Stimulated activated CD4-positive, alpha-beta T cell treated with anti-CD3 and anti-CD28 coated beads, Interleukin-2, amount 100 ng/mL, for 4 hours (primary cell): ENCODE data around the gene EIF4B.

ENCODE experiments used
- DNase-seq: peaks from one replicate; pipeline ENCODE4 v3.0.0-alpha.2; 2020; ENCODE audit warnings: low read depth

Gene EIF4B

GRCh38 chr12:53070877-53071492, 64.7 kb downstream of the EIF4B start:
- DNase-seq: no peak

DNA sequence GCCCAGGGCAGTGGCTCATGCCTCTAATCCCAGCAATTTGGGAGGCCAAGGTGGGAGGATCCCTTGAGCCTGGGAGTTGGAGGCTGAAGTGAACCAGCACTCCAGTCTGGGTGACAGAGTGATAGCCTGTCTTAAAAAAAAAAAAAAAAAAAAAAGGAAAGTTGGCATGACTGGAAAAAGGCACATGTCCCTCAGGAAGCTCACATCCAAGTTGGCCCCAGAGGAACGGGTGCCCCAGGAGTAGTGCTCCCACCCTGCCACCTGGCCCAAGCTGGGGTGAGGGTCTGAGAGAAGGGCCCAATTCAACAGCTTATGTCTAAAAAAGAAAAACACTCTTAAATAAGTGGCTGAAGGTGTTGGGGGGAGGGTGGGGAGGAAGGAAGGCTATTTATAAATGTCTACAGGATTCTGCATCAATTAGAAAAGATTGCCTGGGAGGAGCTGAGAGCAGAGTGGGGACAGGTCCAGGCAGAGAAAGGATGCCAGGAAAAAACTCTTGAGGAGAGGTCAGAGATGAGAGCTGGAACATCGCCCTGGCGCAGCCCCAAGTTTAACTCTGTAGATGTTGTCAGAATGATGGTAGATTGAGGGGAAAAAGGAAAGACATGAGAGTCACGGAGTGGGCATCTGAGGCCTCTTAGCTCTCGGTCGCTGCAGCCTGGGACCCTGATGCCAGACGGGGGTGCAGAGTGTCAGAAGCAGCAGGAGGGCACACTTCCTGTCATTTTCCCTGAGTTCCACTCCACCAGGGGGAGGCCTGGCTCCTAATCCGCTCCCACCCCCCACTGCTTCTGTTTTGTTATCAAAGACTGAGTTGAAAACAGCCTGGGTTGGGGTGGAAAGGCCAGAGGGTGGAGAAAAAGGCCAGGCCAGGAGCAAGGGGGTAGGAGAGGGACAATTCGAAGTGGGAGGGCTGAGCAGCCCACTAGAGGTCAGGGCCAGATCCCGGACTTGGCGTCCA, 65.6 kb downstream of the EIF4B start:
- DNase-seq: no peak

GRCh38 chr12:53073881-53074280, 67.6 kb downstream of the EIF4B start:
- no peak for DNase-seq

- no peak for DNase-seq
Measured at GRCh38 chr12:53074283-53074998, 68.2 kb downstream of the EIF4B start.

DNA sequence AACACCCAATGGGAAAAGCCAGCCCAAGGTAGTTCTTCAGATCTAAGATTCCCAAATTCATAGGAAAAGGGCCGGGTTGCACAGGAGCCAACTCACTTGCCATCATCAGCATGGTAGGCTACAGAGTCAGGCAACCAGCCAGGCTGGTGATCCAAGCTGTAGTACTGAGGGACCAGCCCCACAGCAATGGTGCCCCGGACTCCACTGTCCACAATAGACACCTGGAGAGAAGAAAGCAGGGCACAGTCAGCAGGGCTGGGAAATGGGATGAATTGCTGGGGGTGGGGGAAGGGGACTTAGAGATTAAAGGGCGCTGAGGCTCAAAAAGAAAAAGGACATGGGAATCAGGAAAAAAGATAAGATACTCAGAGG, 68.7 kb downstream of the EIF4B start:
- DNase-seq: no peak

DNA sequence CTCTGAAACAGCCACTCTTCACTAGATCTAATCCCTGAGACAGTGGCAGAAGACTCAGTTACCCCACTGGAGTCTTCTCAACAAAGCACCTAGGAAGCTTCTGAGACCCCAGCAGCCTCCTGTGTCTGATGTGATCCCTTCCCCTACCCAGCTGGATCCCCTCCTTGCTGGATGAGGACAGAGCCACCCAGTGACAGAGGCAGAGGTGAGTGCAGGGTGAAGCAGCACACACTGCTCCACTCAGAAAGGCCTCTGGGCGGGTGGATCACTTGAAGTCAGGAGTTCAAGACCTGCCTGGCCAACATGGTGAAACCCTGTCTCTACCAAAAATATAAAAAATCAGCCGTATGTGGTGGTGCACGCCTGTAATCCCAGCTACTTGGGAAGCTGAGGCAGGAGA, 70.2 kb downstream of the EIF4B start:
- no peak for DNase-seq

DNA sequence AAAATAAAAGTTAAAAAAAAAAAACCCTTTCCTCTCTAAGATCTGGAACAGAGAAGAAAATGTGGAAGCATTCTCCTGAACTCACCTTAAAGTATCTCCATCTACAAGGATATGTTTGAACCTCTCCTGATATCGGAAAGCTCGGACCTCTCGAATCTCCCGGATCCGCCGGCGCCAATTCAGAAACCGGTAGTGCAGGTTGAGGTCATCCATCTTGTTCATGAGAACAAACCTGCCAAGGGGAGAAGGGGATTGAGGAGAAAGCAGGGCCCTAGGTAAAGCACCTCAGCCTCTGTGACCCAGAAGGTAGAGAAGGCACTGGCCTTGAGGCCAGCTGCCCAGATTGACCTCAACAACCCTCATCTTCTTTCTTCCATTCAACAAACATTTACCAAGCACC, 70.8 kb downstream of the EIF4B start:
- no peak for DNase-seq

DNA sequence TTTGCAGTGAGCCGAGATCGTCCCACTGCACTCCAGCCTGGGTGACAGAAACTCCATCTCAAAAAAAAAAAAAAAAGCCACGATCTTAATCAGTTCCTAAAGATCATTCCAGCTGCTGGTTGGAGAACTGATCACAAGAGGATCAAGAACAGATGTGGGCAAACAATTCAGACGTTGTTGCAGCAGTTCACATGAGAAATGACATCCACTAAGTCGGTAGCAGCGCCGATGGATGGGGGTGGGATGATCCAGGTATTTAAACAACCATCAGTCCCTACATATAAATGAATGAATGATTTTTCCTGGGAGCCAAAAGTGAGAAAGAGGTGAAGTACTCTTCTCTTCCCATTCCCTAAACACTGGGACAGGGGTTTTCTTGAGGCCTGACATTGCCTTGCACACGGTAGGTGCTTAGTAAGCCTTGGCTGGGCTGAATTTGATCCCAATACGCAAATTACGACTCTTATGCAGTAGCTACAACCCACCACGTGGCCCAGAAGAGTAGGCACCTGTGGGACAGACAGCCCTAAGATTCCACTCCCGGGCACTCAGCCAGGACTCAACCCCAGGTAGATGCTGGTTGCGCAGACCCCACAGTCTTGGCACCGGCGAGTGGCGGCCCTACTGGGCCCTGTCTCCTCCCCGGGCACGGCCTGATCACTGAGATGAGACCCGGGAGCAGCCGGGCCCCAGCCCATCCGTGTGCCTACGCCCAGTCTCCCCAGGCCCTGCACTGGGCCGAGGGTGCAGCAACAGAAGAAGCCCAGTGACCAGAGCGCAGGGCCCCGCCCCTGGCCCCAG, 72.4 kb downstream of the EIF4B start:
- DNase-seq: peak; percentile 10

GRCh38 chr12:53079226-53080117, 73.2 kb downstream of the EIF4B start, which contains the start of gene SPRYD3:
Gene SPRYD3 (minus strand): TSS chr12:53079390. CDS start chr12:53079333, 57 bp downstream.
- DNase-seq: peak; percentile 94

DNA sequence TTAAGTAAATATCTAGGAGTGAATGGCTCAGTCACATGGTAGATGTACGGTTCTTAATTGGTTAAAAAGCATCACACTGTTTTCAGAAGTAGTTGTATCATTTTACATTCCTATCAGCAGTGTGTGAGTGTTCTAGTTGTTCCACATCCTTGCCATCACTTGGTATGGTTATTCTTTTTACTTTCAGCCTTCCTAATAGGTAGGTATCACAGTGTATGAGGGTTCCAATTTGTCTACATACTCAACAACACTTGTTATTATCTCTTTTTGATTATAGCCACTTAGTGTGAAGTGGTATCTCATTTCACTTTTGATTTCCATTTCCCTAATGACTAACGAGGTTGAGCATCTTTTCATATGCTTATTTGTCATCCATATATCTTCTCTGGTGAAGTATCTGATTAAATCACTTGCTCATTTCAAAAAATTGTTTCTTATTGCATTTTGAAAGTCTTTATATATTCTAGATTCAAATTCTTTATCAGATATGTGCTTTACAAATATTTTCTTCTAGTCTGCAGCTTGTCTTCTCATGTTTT, 76.5 kb downstream of the EIF4B start:
- DNase-seq: no peak

- DNase-seq: no peak
Measured at GRCh38 chr12:53086361-53086760, 80.1 kb downstream of the EIF4B start.

GRCh38 chr12:53090105-53090504, 83.8 kb downstream of the EIF4B start:
- DNase-seq: no peak

DNA sequence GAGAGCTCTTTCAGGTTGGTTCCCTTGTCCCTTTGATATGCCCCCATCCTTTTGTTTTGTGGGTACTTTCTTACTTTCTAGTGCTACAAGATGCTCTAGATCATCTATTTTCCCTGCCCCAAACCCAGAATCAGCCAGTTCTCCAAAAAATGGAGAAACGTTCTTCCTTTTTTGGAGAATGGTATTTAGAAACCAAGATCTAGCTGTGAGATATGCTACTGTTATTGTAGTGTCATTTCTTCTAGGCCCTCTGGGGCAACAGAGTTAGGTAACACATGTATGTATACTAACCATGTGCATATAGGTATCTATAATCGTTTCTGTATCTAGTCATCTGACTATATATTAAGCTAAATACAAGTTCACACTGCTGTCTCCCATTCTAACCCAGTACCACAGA, 84.3 kb downstream of the EIF4B start:
- no peak for DNase-seq

- DNase-seq: no peak
Measured at GRCh38 chr12:53091756-53092155, 85.5 kb downstream of the EIF4B start.
